ENCODE measurements around the gene CD99.
"Not testable (repeated sequence)": the region's sequence is repeated elsewhere in the genome, so short reads cannot be mapped to it uniquely, and the experiment has no call there.

The CD99 gene

DNA sequence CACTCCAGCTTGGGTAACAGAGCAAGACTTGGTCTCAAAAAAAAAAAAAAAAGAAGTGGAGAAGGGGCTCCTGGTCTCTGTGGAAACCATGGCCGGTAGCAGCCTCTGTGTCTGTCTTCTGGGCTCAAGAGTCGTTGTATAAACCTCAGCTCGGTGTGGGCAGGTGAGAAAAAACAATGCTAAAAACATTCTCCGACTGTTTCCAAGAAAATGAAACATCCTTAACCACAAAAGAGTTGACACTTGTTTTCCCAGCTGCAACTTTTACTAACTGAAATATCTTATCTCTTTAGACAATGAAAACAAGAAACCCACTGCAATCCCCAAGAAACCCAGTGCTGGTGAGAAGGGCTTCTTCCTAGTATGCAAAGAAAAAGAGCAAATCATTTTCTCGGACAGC is 26.2 kb downstream of the CD99 start:
- no peak overlapping the region for H3K4me3 ChIP-seq (ENCODE audit: insufficient read depth, low read length, poor library complexity, severe bottlenecking)
- no peak overlapping the region for H3K27ac ChIP-seq (ENCODE audit: low read depth, low read length)

DNA sequence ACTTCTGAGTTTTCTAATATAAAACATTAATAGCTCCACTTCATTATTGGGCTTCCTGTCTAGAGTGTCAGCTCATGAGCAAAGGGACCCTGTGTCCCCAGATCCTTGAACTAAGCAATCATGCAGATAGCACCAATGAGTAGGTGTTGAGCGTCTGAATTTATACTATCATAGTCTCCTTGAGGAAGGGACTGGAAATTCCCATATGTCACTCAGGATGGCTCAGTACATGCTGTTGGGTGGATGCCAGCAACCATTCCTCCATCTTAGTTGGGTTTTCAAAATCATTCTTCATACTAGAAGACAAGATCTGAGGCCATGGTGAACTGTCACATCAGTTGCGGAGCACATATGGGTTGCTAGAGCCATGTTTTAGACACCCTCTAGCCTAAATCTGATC is 27.7 kb downstream of the CD99 start:
- H3K27ac ChIP-seq (ENCODE audit: low read depth, low read length), result no peak overlapping the region
- TF ChIP-seq, protein P1, sequence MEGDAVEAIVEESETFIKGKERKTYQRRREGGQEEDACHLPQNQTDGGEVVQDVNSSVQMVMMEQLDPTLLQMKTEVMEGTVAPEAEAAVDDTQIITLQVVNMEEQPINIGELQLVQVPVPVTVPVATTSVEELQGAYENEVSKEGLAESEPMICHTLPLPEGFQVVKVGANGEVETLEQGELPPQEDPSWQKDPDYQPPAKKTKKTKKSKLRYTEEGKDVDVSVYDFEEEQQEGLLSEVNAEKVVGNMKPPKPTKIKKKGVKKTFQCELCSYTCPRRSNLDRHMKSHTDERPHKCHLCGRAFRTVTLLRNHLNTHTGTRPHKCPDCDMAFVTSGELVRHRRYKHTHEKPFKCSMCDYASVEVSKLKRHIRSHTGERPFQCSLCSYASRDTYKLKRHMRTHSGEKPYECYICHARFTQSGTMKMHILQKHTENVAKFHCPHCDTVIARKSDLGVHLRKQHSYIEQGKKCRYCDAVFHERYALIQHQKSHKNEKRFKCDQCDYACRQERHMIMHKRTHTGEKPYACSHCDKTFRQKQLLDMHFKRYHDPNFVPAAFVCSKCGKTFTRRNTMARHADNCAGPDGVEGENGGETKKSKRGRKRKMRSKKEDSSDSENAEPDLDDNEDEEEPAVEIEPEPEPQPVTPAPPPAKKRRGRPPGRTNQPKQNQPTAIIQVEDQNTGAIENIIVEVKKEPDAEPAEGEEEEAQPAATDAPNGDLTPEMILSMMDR (IDR thresholded peaks at IDR 0.05; ENCODE audit: insufficient read depth, low read length, poor library complexity, severe bottlenecking), result no peak
- TF ChIP-seq EZH2phosphoT487 (conservative IDR thresholded peaks at IDR 0.05; ENCODE audit: low read length), result no peak

More for the DNA sequence above, 26.2 kb downstream of the CD99 start:
- Histone ChIP-seq H3K9me2 (replicated peaks; ENCODE audit: insufficient read depth, low read length) (no peaks in the 10 kb centered on the region), H3K9ac (ENCODE audit: low read length) (no peak overlapping the region), H2AFZ (ENCODE audit: low read depth, low read length, severe bottlenecking) (no peak overlapping the region), H3K9me3 (ENCODE audit: insufficient read depth, low read length) (no peaks in the 10 kb centered on the region), H4K20me1 (ENCODE audit: low read depth, low read length) (no peaks in the 10 kb centered on the region), H3F3A (ENCODE audit: insufficient read depth) (no peaks in the 10 kb centered on the region), H3K27me3 (ENCODE audit: low read length) (no peaks in the 10 kb centered on the region), H3K4me2 (ENCODE audit: low read depth, low read length, poor library complexity, severe bottlenecking) (no peak overlapping the region), H3K36me3 (ENCODE audit: low read length) (no peaks in the 10 kb centered on the region), H3K79me2 (ENCODE audit: insufficient read depth, low read length) (no peaks in the 10 kb centered on the region)
- no peak for TF ChIP-seq EZH2phosphoT487 (conservative IDR thresholded peaks at IDR 0.05; ENCODE audit: low read length)

DNA sequence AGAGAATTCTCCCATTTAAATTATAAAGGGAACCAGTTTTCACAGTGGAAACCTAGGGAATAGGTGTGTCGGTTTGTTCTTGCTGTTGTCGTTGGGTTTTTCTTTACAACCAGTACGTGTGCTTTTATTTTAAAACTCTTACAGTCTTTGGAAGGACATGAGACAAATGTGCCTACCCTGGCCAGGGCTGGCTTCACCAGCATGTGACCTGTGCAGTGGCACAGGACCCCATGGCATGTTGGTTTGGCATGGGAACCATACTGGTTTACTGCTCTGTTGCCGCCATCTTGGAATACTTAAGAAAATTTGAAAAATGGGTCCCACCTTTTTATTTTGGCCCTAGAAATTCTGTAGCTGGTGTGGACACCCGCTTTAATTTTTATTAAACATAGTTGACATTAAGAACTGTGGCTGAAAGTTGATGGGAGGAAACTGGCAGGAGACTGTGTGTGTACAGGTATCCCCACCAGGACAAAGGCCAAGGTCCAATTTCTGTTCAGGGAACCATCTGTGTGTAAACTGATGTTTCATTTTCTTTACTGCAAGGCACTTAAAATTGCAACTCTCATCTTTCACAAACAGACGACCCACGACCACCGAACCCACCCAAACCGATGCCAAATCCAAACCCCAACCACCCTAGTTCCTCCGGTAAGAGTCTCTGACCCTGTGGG is 28.8 kb downstream of the CD99 start:
- Histone ChIP-seq H3F3A (ENCODE audit: insufficient read depth) (no peaks in the 10 kb centered on the region), H3K4me3 (ENCODE audit: insufficient read depth, low read length, poor library complexity, severe bottlenecking) (no peak overlapping the region), H4K20me1 (ENCODE audit: low read depth, low read length) (no peaks in the 10 kb centered on the region), H2AFZ (ENCODE audit: low read depth, low read length, severe bottlenecking) (no peak overlapping the region), H3K9me3 (ENCODE audit: insufficient read depth, low read length) (no peaks in the 10 kb centered on the region), H3K9me2 (replicated peaks; ENCODE audit: insufficient read depth, low read length) (no peaks in the 10 kb centered on the region), H3K79me2 (ENCODE audit: insufficient read depth, low read length) (no peaks in the 10 kb centered on the region), H3K27ac (ENCODE audit: low read depth, low read length) (no peak overlapping the region), H3K36me3 (ENCODE audit: low read length) (no peaks in the 10 kb centered on the region), H3K4me2 (ENCODE audit: low read depth, low read length, poor library complexity, severe bottlenecking) (no peak overlapping the region), H3K9ac (ENCODE audit: low read length) (no peak overlapping the region), H3K27me3 (ENCODE audit: low read length) (no peaks in the 10 kb centered on the region)
- TF ChIP-seq, protein P1 (IDR thresholded peaks at IDR 0.05; ENCODE audit: insufficient read depth, low read length, poor library complexity, severe bottlenecking), result no peak
- no peak for TF ChIP-seq EZH2phosphoT487 (conservative IDR thresholded peaks at IDR 0.05; ENCODE audit: low read length)

More for the DNA sequence above, 27.7 kb downstream of the CD99 start:
- H3K36me3 ChIP-seq (ENCODE audit: low read length), result no peaks in the 10 kb centered on the region
- H3K9me3 ChIP-seq (ENCODE audit: insufficient read depth, low read length), result no peaks in the 10 kb centered on the region
- H3K27me3 ChIP-seq (ENCODE audit: low read length), result no peaks in the 10 kb centered on the region
- no peak overlapping the region for H3K4me2 ChIP-seq (ENCODE audit: low read depth, low read length, poor library complexity, severe bottlenecking)
- no peak overlapping the region for H3K9ac ChIP-seq (ENCODE audit: low read length)
- no peaks in the 10 kb centered on the region for H4K20me1 ChIP-seq (ENCODE audit: low read depth, low read length)
- no peak overlapping the region for H2AFZ ChIP-seq (ENCODE audit: low read depth, low read length, severe bottlenecking)
- H3K4me3 ChIP-seq (ENCODE audit: insufficient read depth, low read length, poor library complexity, severe bottlenecking), result no peak overlapping the region
- no peaks in the 10 kb centered on the region for H3K9me2 ChIP-seq (replicated peaks; ENCODE audit: insufficient read depth, low read length)
- H3K79me2 ChIP-seq (ENCODE audit: insufficient read depth, low read length), result no peaks in the 10 kb centered on the region
- no peaks in the 10 kb centered on the region for H3F3A ChIP-seq (ENCODE audit: insufficient read depth)

DNA sequence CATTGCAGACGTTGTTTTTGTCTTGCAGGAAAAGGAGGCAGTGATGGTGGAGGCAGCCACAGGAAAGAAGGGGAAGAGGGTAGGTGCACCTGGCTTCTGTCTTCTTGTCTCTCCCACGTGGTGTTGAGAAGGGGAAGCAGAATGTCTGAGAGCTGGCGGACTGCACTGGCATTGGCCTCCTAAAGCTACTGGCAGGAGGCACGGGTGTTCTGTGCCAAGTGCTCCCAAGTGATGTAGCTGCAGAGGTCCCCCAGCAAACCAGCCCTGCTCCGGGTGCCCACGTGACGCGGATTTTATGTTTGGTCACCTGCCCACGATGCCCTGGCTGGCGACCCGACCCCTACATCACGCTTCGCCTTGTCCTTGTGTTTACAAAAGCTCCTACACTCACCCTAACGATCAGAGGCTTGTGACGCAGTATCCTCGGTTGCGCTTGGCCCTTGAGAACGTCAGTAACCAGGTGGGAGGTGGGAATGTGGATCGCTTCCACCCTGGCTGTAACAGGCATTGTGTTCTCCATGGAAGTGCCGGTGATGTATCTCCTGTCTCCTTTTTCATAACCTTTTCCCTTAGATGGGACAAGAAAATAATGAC is 32.3 kb downstream of the CD99 start:
- TF ChIP-seq EZH2phosphoT487 (conservative IDR thresholded peaks at IDR 0.05; ENCODE audit: low read length), result no peak
- TF ChIP-seq, protein P1 (IDR thresholded peaks at IDR 0.05; ENCODE audit: insufficient read depth, low read length, poor library complexity, severe bottlenecking), result no peak

DNA sequence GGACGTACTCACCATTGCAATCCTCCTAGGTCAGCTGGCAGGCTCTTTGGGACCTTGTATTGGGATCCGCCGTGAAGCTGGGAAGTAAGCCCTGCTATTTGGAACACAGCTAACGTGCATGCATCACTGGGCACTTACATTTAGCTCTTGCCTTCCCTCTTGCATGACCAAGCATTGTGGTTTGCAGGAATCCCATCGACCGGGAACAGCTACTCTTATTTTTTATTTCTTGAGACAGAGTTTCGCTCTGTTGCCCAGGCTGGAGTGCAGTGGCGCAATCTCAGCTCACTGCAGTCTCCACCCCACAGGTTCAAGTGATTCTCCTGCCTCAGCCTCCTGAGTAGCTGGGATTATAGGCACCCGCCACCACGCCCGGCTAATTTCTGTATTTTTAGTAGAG is 36.2 kb downstream of the CD99 start:
- H3K36me3 ChIP-seq (ENCODE audit: low read length); H3K27ac ChIP-seq (ENCODE audit: low read depth, low read length): not testable (repeated sequence)

More for the DNA sequence above, 32.3 kb downstream of the CD99 start:
- no peaks in the 10 kb centered on the region for H3F3A ChIP-seq (ENCODE audit: insufficient read depth)
- H3K27me3 ChIP-seq (ENCODE audit: low read length), result no peaks in the 10 kb centered on the region
- H3K9ac ChIP-seq (ENCODE audit: low read length), result no peak overlapping the region
- H3K36me3 ChIP-seq (ENCODE audit: low read length), result no peaks in the 10 kb centered on the region
- no peaks in the 10 kb centered on the region for H3K9me3 ChIP-seq (ENCODE audit: insufficient read depth, low read length)
- H3K4me3 ChIP-seq (ENCODE audit: insufficient read depth, low read length, poor library complexity, severe bottlenecking), result no peak overlapping the region
- H3K27ac ChIP-seq (ENCODE audit: low read depth, low read length), result no peak overlapping the region
- H3K79me2 ChIP-seq (ENCODE audit: insufficient read depth, low read length), result no peaks in the 10 kb centered on the region
- no peaks in the 10 kb centered on the region for H4K20me1 ChIP-seq (ENCODE audit: low read depth, low read length)
- no peak overlapping the region for H2AFZ ChIP-seq (ENCODE audit: low read depth, low read length, severe bottlenecking)
- no peak overlapping the region for H3K4me2 ChIP-seq (ENCODE audit: low read depth, low read length, poor library complexity, severe bottlenecking)
- no peaks in the 10 kb centered on the region for H3K9me2 ChIP-seq (replicated peaks; ENCODE audit: insufficient read depth, low read length)

More for the DNA sequence above, 36.2 kb downstream of the CD99 start:
- H3K27me3 ChIP-seq (ENCODE audit: low read length); H4K20me1 ChIP-seq (ENCODE audit: low read depth, low read length); H3K9ac ChIP-seq (ENCODE audit: low read length); H3K9me2 ChIP-seq (replicated peaks; ENCODE audit: insufficient read depth, low read length); H3K79me2 ChIP-seq (ENCODE audit: insufficient read depth, low read length); H3K9me3 ChIP-seq (ENCODE audit: insufficient read depth, low read length); H2AFZ ChIP-seq (ENCODE audit: low read depth, low read length, severe bottlenecking); H3K4me3 ChIP-seq (ENCODE audit: insufficient read depth, low read length, poor library complexity, severe bottlenecking); H3K4me2 ChIP-seq (ENCODE audit: low read depth, low read length, poor library complexity, severe bottlenecking); H3F3A ChIP-seq (ENCODE audit: insufficient read depth): not testable (repeated sequence)

All from SU-DHL-6 (cell line).